Measurements from ENCODE around the gene IL1RL2.

The IL1RL2 gene

DNA sequence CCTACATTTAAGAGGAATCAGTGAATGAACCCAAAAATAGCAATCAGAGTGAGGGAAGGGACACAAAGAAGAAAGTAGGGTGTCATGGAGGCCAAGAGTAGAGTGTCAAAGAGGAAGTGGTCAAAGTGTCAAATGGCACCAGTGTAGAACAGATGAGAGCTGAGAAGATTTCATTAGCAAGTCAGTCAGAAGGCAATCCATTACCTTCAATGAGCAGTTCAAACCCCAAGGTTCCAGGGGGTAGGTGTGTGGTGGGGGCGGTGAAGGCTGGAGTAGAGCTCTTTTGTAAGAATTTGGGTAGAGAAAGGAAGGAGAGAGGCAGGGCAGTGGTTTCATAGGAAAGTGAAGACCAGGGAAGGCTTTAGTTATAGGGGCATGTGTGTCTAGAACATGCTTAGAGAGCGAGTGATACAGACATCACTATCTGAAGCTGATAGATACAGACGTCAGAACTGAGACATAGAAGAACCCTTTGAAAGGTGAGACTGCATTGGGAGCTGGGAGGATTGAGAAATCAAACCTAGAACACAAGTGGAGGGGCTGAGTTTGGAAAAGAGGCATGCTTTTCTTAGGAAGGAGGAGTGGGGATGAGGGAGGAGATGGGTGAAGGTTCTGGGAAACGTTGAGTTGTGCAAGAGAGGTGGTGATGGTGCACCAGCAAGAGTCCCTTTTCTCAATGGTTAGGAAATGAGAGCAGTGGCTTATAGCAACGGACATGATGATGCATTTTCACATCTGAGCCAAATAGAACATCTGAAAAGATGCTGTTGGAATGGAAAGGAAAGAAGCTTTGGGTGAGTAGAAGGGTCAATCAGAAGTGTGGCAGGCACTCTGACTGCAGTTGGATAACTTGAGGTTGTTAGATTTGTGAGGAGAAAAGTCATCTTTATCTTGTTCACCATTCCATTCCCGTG lies 75.7 kb downstream of the IL1RL2 start:
- Histone ChIP-seq H3K4me1 (ENCODE audit: control insufficient read depth, low read depth, low read length) (no peaks in the 10 kb centered on the region), H3K9ac (ENCODE audit: low read length) (no peak overlapping the region), H3K4me3 (ENCODE audit: low read length) (no peak overlapping the region), H3K36me3 (ENCODE audit: control insufficient read depth, low read depth, low read length) (no peaks in the 10 kb centered on the region), H3K9me3 (ENCODE audit: control insufficient read depth, low read depth, low read length) (no peaks in the 10 kb centered on the region), H3K27me3 (ENCODE audit: control insufficient read depth, insufficient read depth, low read length) (no peaks in the 10 kb centered on the region), H3K27ac (ENCODE audit: low read length) (no peak overlapping the region)

DNA sequence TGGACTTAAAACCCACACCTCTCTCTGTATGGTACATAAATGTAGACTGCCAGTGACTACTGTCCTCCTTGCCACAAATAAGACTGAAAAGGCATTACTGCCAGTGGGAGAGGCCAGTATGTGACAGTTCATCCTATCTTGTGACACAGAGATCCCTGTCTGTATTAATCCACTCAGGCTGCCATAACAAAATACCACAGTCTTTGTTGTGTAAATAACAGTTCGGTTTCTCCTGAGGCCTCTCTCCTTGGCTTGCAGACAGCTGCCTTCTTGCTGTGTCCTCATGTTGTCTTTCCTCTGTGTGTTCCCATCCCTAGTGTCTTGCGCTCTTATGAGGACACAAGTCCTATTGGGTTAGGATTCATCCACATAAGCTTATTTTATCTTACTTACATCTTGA lies 78.1 kb downstream of the IL1RL2 start:
- no peaks in the 10 kb centered on the region for H3K27me3 ChIP-seq (ENCODE audit: control insufficient read depth, insufficient read depth, low read length)
- H3K4me3 ChIP-seq (ENCODE audit: low read length) = no peak overlapping the region
- H3K27ac ChIP-seq (ENCODE audit: low read length) = no peak overlapping the region
- H3K4me1 ChIP-seq (ENCODE audit: control insufficient read depth, low read depth, low read length) = no peaks in the 10 kb centered on the region
- H3K36me3 ChIP-seq (ENCODE audit: control insufficient read depth, low read depth, low read length) = no peaks in the 10 kb centered on the region
- H3K9me3 ChIP-seq (ENCODE audit: control insufficient read depth, low read depth, low read length) = no peaks in the 10 kb centered on the region
- H3K9ac ChIP-seq (ENCODE audit: low read length) = no peak overlapping the region

DNA sequence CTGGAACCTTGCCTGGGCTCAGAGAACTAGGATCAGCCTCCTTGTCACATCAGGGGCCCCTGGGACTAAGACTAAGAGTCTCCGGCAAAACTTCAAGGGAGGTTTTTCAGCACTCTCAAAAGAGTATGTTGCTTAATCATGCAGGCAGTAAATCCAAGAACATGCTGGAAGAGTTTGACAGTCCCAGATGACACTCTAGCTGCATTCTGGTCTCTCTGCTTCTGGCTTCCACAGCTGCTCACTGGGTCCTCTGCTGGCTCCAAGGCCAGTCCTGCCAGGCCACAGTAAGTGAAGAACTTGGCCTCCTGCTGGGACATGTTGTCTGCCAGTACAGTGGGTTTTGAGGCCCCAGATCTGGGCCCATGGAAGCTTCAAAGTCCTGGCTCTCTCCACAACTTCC lies 79.4 kb downstream of the IL1RL2 start:
- Histone ChIP-seq H3K27me3 (ENCODE audit: control insufficient read depth, insufficient read depth, low read length) (no peaks in the 10 kb centered on the region), H3K4me3 (ENCODE audit: low read length) (no peak overlapping the region), H3K9me3 (ENCODE audit: control insufficient read depth, low read depth, low read length) (no peaks in the 10 kb centered on the region), H3K9ac (ENCODE audit: low read length) (no peak overlapping the region), H3K27ac (ENCODE audit: low read length) (no peak overlapping the region), H3K4me1 (ENCODE audit: control insufficient read depth, low read depth, low read length) (no peaks in the 10 kb centered on the region), H3K36me3 (ENCODE audit: control insufficient read depth, low read depth, low read length) (no peaks in the 10 kb centered on the region)

DNA sequence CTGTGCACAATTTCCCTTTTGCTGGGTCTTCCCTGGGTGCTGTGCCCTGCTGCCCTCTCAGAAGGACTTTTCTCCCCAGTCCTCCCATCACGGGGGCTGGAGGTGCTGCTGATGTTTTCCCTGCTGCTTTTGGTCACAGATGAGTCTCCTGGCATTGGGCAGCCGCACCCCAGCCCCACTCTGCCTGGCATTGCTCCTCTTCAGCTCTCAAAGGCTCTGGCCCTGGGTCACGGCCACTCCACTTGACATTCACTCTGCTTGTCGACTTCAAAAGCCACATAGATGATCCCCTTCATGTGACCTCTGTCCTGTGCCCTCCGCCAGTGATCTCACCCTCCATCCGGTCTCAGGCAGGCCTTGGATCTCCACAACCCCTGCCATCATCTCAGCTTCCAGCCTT lies 81.0 kb downstream of the IL1RL2 start:
- no peak overlapping the region for H3K4me3 ChIP-seq (ENCODE audit: low read length)
- H3K4me1 ChIP-seq (ENCODE audit: control insufficient read depth, low read depth, low read length) = no peaks in the 10 kb centered on the region
- no peak overlapping the region for H3K27ac ChIP-seq (ENCODE audit: low read length)
- H3K9ac ChIP-seq (ENCODE audit: low read length) = no peak overlapping the region
- no peaks in the 10 kb centered on the region for H3K27me3 ChIP-seq (ENCODE audit: control insufficient read depth, insufficient read depth, low read length)
- H3K36me3 ChIP-seq (ENCODE audit: control insufficient read depth, low read depth, low read length) = no peaks in the 10 kb centered on the region
- H3K9me3 ChIP-seq (ENCODE audit: control insufficient read depth, low read depth, low read length) = no peaks in the 10 kb centered on the region

DNA sequence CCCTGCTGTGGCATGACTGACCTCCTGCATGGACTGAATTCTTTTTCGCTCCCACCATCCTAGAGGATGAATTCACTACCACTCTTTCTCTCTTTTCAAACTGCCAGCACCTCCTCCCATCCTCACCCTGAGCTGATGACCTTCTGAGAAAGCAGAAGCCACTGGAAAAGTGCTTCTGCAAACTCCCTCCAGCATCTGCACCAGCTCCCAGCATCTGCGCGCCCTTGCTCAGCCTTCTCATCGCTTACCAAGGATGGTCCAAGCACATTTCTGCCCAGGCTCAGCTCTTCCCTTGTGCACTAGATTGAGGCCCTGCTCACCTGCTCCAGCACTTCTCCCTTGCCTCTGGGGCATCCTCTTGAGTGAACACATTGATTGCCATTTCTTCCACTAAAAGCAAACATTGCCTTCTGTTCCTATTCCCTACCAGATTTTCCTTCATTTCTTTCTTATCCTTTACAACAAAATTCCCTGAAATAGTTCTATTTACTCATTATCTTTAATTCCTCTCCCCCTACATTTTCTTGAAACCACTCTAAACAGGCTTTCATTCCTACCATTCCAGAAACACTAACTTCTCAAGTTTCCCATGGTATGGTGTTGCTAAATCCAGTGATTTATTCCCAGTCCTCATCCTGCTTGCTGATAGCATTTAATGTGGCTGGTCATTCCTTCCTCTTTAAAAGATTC lies 81.8 kb downstream of the IL1RL2 start:
- Histone ChIP-seq H3K4me3 (ENCODE audit: low read length) (no peak overlapping the region), H3K4me1 (ENCODE audit: control insufficient read depth, low read depth, low read length) (no peaks in the 10 kb centered on the region), H3K36me3 (ENCODE audit: control insufficient read depth, low read depth, low read length) (no peaks in the 10 kb centered on the region), H3K9ac (ENCODE audit: low read length) (no peak overlapping the region), H3K27ac (ENCODE audit: low read length) (no peak overlapping the region), H3K27me3 (ENCODE audit: control insufficient read depth, insufficient read depth, low read length) (no peaks in the 10 kb centered on the region), H3K9me3 (ENCODE audit: control insufficient read depth, low read depth, low read length) (no peaks in the 10 kb centered on the region)

DNA sequence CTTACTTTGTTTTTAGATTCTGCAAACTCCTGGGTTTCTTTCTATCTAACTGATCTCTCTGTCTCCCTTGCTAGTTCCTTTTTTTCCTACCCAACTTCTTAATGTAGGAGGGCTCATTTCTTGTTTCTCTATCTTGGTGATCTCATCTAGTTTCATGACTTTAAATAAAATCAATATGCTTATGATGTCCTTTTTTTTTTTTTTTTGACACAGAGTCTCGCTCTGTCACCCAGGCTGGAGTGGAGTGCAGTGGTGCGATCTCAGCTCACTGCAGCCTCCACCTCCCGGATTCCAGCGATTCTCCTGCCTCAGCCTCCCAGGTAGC lies 82.3 kb downstream of the IL1RL2 start:
- Histone ChIP-seq H3K4me1 (ENCODE audit: control insufficient read depth, low read depth, low read length) (no peaks in the 10 kb centered on the region), H3K27me3 (ENCODE audit: control insufficient read depth, insufficient read depth, low read length) (no peaks in the 10 kb centered on the region), H3K27ac (ENCODE audit: low read length) (no peak overlapping the region), H3K36me3 (ENCODE audit: control insufficient read depth, low read depth, low read length) (no peaks in the 10 kb centered on the region), H3K9ac (ENCODE audit: low read length) (no peak overlapping the region), H3K4me3 (ENCODE audit: low read length) (no peak overlapping the region), H3K9me3 (ENCODE audit: control insufficient read depth, low read depth, low read length) (no peaks in the 10 kb centered on the region)

DNA sequence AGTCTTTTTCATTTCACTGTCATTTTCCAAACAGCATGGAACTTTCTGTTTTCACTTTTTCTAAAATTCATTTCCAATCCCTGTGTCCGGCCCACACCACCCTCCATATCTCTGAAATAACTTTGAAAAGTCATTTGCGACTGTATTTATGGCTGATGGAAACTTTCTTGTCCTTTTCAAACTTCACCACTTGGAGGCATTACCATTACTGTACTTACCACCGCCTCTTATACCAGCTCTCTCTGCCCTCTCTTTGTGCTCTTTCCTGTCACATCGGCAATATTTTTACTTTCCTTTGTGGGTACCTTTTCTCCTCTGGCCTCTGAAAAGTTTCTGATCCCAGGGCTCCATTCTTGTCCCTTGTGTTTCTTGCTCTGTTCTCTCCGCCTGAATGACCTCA lies 85.0 kb downstream of the IL1RL2 start:
- Histone ChIP-seq H3K27me3 (ENCODE audit: control insufficient read depth, insufficient read depth, low read length) (no peaks in the 10 kb centered on the region), H3K27ac (ENCODE audit: low read length) (no peak overlapping the region), H3K4me1 (ENCODE audit: control insufficient read depth, low read depth, low read length) (no peaks in the 10 kb centered on the region), H3K36me3 (ENCODE audit: control insufficient read depth, low read depth, low read length) (no peaks in the 10 kb centered on the region), H3K9me3 (ENCODE audit: control insufficient read depth, low read depth, low read length) (peaks cover 5% of the 10 kb centered on the region), H3K4me3 (ENCODE audit: low read length) (no peak overlapping the region), H3K9ac (ENCODE audit: low read length) (no peak overlapping the region)

DNA sequence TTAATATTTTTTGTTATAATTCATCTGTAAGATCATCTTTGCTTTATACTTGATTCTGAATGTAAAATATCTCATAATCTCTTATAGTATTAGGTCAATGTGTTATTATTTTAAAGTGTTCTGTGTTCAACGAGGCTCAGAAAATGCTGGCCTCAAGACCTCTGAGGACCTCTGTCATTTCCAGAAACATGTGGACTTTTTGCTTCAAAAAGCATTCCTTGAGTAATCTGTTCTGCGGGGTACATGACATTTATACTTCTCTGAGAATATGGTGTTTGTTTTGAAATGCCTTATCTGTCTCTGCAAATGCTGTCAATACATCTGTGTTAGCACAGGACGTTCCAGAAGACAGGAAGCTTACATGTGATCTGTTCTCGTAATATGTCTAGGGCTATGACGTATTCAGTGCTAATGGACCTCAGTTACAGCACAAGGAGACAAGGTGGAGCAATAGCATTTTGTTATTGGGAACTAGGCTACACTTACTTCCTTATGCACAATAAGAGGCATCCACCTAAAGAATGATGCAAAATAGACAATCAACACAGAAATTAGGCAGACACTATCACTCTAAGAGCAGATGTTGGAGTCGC lies 86.9 kb downstream of the IL1RL2 start:
- Histone ChIP-seq H3K9ac (ENCODE audit: low read length) (no peak overlapping the region), H3K27me3 (ENCODE audit: control insufficient read depth, insufficient read depth, low read length) (no peaks in the 10 kb centered on the region), H3K27ac (ENCODE audit: low read length) (no peak overlapping the region), H3K4me3 (ENCODE audit: low read length) (no peak overlapping the region), H3K36me3 (ENCODE audit: control insufficient read depth, low read depth, low read length) (no peaks in the 10 kb centered on the region), H3K4me1 (ENCODE audit: control insufficient read depth, low read depth, low read length) (no peaks in the 10 kb centered on the region), H3K9me3 (ENCODE audit: control insufficient read depth, low read depth, low read length) (peaks cover 5% of the 10 kb centered on the region)

DNA sequence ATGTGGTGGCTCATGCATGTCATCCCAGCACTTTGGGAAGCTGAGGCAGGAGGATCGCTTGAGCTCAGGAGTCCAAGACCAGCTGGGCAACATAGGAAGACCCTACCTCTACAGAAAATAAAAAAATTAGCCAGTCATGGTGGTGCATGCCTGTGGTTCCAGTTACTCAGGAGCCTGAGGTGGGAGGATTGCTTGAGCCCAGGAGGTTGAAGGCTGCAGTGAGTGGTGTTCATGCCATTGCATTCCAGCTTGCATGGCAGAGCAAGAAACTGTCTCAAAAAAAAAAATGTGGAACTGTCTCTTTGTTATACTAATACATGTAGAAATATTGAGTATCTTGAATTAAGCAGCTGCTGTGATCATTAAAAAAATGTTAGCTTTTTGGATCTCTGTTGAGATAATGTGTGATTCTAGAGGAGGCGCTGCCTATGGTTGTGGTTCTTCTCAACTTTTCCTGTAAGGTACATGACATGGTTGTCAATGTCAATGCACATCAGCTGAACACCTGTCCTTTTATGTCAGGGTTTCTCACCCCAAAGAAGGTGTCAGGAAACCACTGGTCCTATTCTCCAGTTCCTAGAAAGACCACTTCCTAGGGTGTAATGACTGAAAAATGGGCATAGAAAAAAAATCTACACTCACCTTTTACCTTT lies 89.9 kb downstream of the IL1RL2 start:
- H3K4me3 ChIP-seq (ENCODE audit: low read length) = no peak overlapping the region
- H3K27me3 ChIP-seq (ENCODE audit: control insufficient read depth, insufficient read depth, low read length) = no peaks in the 10 kb centered on the region
- no peak overlapping the region for H3K9ac ChIP-seq (ENCODE audit: low read length)
- no peak overlapping the region for H3K27ac ChIP-seq (ENCODE audit: low read length)
- no peaks in the 10 kb centered on the region for H3K4me1 ChIP-seq (ENCODE audit: control insufficient read depth, low read depth, low read length)
- H3K9me3 ChIP-seq (ENCODE audit: control insufficient read depth, low read depth, low read length) = peaks cover 5% of the 10 kb centered on the region
- no peaks in the 10 kb centered on the region for H3K36me3 ChIP-seq (ENCODE audit: control insufficient read depth, low read depth, low read length)

DNA sequence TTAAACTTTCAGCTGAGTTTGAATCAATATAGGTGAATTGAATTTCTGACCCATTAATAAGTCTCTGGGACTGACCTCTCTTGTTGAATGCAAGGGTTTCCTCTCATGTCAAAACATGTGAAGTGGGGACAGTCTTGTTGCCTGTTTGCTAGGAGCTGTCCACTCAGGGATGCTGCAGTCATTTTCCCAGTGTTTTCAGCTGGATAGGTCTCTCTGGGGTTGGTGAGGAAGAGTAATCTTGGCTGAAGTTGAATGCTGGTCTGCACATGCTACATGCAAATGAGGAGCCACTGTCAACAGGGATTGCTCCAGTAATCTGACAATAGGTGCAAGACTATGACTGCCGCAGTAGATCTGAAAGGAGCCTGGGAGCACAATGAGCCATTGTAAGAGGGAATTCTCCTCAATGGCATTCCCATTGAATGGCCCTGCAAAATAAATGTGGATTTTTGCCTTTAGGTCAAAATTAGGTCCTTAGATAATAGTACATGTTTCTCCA lies 90.4 kb downstream of the IL1RL2 start:
- no peak overlapping the region for H3K4me3 ChIP-seq (ENCODE audit: low read length)
- H3K27me3 ChIP-seq (ENCODE audit: control insufficient read depth, insufficient read depth, low read length) = no peaks in the 10 kb centered on the region
- H3K4me1 ChIP-seq (ENCODE audit: control insufficient read depth, low read depth, low read length) = no peaks in the 10 kb centered on the region
- H3K9me3 ChIP-seq (ENCODE audit: control insufficient read depth, low read depth, low read length) = peaks cover 5% of the 10 kb centered on the region
- H3K36me3 ChIP-seq (ENCODE audit: control insufficient read depth, low read depth, low read length) = no peaks in the 10 kb centered on the region
- no peak overlapping the region for H3K9ac ChIP-seq (ENCODE audit: low read length)
- no peak overlapping the region for H3K27ac ChIP-seq (ENCODE audit: low read length)

DNA sequence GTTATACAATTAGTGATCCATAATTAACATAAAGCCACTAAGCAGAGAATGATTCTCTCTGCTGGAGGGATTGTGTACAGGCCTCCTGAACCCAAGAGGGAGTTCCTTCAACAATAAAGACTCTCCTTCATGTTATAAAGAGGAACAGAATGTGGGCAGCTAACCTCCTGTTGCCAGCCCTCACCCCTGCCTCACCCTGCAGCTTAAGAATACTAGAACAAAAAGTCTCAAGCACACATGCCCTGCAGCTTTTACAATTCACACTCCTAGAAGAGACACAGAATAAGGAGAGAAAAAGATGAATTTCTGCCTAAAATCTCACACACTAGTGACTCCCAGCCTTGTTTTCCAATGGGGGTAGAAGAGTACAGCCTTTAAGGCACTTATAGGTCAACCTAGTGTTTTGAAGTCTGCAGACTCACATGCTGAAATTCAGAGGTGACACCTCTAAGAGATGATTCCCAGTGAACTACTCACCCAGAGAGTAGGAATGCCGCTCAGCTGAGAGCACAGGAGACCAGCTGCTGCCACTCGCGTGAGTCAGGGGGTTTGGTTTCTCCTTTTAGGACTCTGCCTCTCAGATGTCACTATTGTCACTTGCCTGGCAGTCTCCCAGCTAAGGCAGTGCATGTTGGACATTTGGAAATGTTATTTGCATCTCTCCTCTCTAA lies 92.0 kb downstream of the IL1RL2 start:
- no peak overlapping the region for H3K9ac ChIP-seq (ENCODE audit: low read length)
- no peaks in the 10 kb centered on the region for H3K36me3 ChIP-seq (ENCODE audit: control insufficient read depth, low read depth, low read length)
- H3K27ac ChIP-seq (ENCODE audit: low read length) = no peak overlapping the region
- no peak overlapping the region for H3K4me3 ChIP-seq (ENCODE audit: low read length)
- H3K9me3 ChIP-seq (ENCODE audit: control insufficient read depth, low read depth, low read length) = peaks cover 5% of the 10 kb centered on the region
- H3K27me3 ChIP-seq (ENCODE audit: control insufficient read depth, insufficient read depth, low read length) = no peaks in the 10 kb centered on the region
- H3K4me1 ChIP-seq (ENCODE audit: control insufficient read depth, low read depth, low read length) = no peaks in the 10 kb centered on the region

All from iPS-18a (cell line).